K562 (cell line): ENCODE measurements around the gene CLDN15. TPM values are rescaled to one million over a fixed set of nuclear protein-coding genes. Genes with fewer than 3 reads are reported as not detected.
A peak's percentile ranks its signal among the peaks of the same experiment; 100 is the strongest.

Experiments
- ATAC-seq: fragments of 200-7000 bp; cut with Tn5 transposase; 3 replicates; pipeline ENCODE4 v1.9.1; 2020; ENCODE audit warnings: moderate library complexity
- BruUV-seq: library from RNA; stranded (reverse); fragments of 400-500 nt; replicated peaks from 2 replicates; lab custom pipeline; 2021; lab: Mats Ljungman, UMichigan
- CTCF ChIA-PET: fragments of 300-600 bp; formaldehyde crosslinking; extraction: SDS; loops from one replicate; lab custom pipeline; 2021; ENCODE audit warnings: low intra/inter-chr PET ratio; lab: Yijun Ruan, JAX
- POLR2A ChIA-PET: fragments of 300-600, 350-650 bp; sonication (Branson Sonifier 250); formaldehyde crosslinking; extraction: SDS; loops from one replicate; lab custom pipeline; 2021; ENCODE audit warnings: antibody characterized with exemption, inconsistent platforms; lab: Yijun Ruan, JAX
- DNase-seq, 4 experiments: peaks; one replicate each; pipeline versions ENCODE4 v3.0.0 to v3.0.0-alpha.2; 2011 to 2018; ENCODE audit warnings: low spot score in 3 of 4, mixed read lengths in 3 of 4; ENCODE audit errors: extremely low read depth in 1 of 4
- FAIRE-seq: peaks from 2 replicates; lab custom pipeline; 2011; peaks lifted over from hg19 to GRCh38; lab: Jason Lieb, UNC
- H2AFZ ChIP-seq: 2 replicates; pipeline ENCODE4 v1.6.0; 2011; ENCODE audit warnings: low read depth, low read length, control low read depth, inconsistent platforms
- H3K27ac ChIP-seq: fragments of 200-600 bp; 3 replicates; pipeline ENCODE4 v1.8.0; 2011; ENCODE audit warnings: low read depth, mild to moderate bottlenecking, control low read depth, inconsistent platforms, low read length, moderate library complexity, mixed read lengths; ENCODE audit errors: extremely low read depth
- H3K27me3 ChIP-seq, 2 experiments: fragments of 300-600 bp in 1 of 2; 2 replicates in 1 of 2; 3 replicates in 1 of 2; pipeline versions ENCODE4 v1.6.0 to v1.8.0; 2011; ENCODE audit warnings: inconsistent platforms in 2 of 2, low read length in 2 of 2, mild to moderate bottlenecking in 1 of 2, mixed read lengths in 1 of 2, moderate library complexity in 1 of 2; ENCODE audit not compliant: control insufficient read depth in 2 of 2, insufficient read depth in 2 of 2
- H3K36me3 ChIP-seq: fragments of 300-600 bp; 3 replicates; pipeline ENCODE4 v1.8.0; 2011; ENCODE audit warnings: mild to moderate bottlenecking, low read length, inconsistent platforms; ENCODE audit not compliant: control insufficient read depth, insufficient read depth
- H3K4me1 ChIP-seq, 2 experiments: fragments of 200-600 bp in 1 of 2; replicated peaks in 1 of 2; 2 replicates in 1 of 2; 3 replicates in 1 of 2; pipeline versions ENCODE4 v1.5.1 to v1.8.0; 2011; ENCODE audit warnings: inconsistent platforms in 2 of 2, low read length in 2 of 2, mild to moderate bottlenecking in 1 of 2, mixed read lengths in 1 of 2, moderate library complexity in 1 of 2; ENCODE audit not compliant: control insufficient read depth in 2 of 2, insufficient read depth in 2 of 2
- H3K4me2 ChIP-seq: 2 replicates; pipeline ENCODE4 v1.6.1; 2011; ENCODE audit warnings: low read length, control low read depth, inconsistent platforms, mixed read lengths; ENCODE audit not compliant: insufficient read depth
- H3K4me3 ChIP-seq: fragments of 200-600 bp; sonication (generic), shearing (Covaris generic); 2 replicates; pipeline ENCODE4 v1.5.1; 2016; ENCODE audit warnings: control low read depth, inconsistent platforms
- H3K79me2 ChIP-seq: fragments of 200-600 bp; 3 replicates; pipeline ENCODE4 v1.8.0; 2011; ENCODE audit warnings: low read length, inconsistent platforms; ENCODE audit not compliant: control insufficient read depth, insufficient read depth
- H3K9ac ChIP-seq, 2 experiments: 2 replicates each; pipeline versions ENCODE4 v1.6.0 to v1.6.1; 2011; ENCODE audit warnings: low read depth in 2 of 2, low read length in 2 of 2, control low read depth in 1 of 2, inconsistent platforms in 1 of 2, mild to moderate bottlenecking in 1 of 2, mixed read lengths in 1 of 2; ENCODE audit not compliant: insufficient read depth in 1 of 2
- H3K9me1 ChIP-seq: one replicate; pipeline ENCODE4 v1.6.0; 2011; ENCODE audit warnings: inconsistent platforms, mild to moderate bottlenecking, low read length, moderate library complexity; ENCODE audit not compliant: control insufficient read depth, insufficient read depth
- H3K9me3 ChIP-seq: replicated peaks from 2 replicates; pipeline ENCODE4 v1.5.1; 2011; ENCODE audit warnings: low read depth, low read length, inconsistent platforms; ENCODE audit not compliant: control insufficient read depth, insufficient read depth
- H4K20me1 ChIP-seq: replicated peaks from 2 replicates; pipeline ENCODE4 v1.6.1; 2011; ENCODE audit warnings: low read length, inconsistent platforms, mixed read lengths; ENCODE audit not compliant: control insufficient read depth, insufficient read depth
- ELF2 ChIP-seq: fragments of 250-450 bp; sonication (Bioruptor Pico); IDR thresholded peaks from 2 replicates; pipeline ENCODE4 v1.5.0; 2021; ENCODE audit warnings: mild to moderate bottlenecking
- ELK1 ChIP-seq: sonication (generic); formaldehyde crosslinking; IDR thresholded peaks from 2 replicates; pipeline ENCODE4 v1.8.1; 2022; ENCODE audit warnings: missing genetic modification reagents
- NBN ChIP-seq: fragments of 450-650 bp; IDR thresholded peaks from 2 replicates; pipeline ENCODE4 v1.6.1; 2016; ENCODE audit warnings: low read depth, mild to moderate bottlenecking
- POLR2G ChIP-seq: fragments of 200-400 bp; formaldehyde crosslinking; IDR thresholded peaks from 2 replicates; pipeline ENCODE4 v1.6.1; 2017; ENCODE audit warnings: low read depth, mild to moderate bottlenecking, antibody characterized with exemption, low read length, moderate library complexity
- RBFOX2 ChIP-seq: fragments of 200-400 bp; formaldehyde crosslinking; IDR thresholded peaks from 2 replicates; pipeline ENCODE4 v1.6.1; 2017; ENCODE audit warnings: low read depth, mild to moderate bottlenecking, low read length, moderate library complexity
- ZBTB33 ChIP-seq: sonication (generic); formaldehyde crosslinking; IDR thresholded peaks from 2 replicates; pipeline ENCODE4 v1.8.1; 2023; ENCODE audit warnings: mild to moderate bottlenecking, missing genetic modification reagents
- ZNF146 ChIP-seq: IDR thresholded peaks from one replicate; pipeline ENCODE4 v1.6.1; 2018; ENCODE audit warnings: missing compliant biosample characterization; ENCODE audit not compliant: unreplicated experiment
- ZNF384 ChIP-seq: IDR thresholded peaks from 2 replicates; pipeline ENCODE4 v1.6.1; 2012; ENCODE audit warnings: low read depth, low read length, improper control_type of control experiment
- WGBS: fragments of 100-300 bp; shearing (Covaris generic); methylation state at CpG from one replicate; pipeline ENCODE4 v1.1.6; 2016; ENCODE audit warnings: low coverage, mixed read lengths; ENCODE audit not compliant: insufficient coverage; ENCODE audit errors: missing lambda C conversion rate; 5-methylcytosine and 5-hydroxymethylcytosine counted together
- in situ Hi-C: fragments of 300-500 bp; cut with MboI; formaldehyde crosslinking; loops from 4 replicates; pipeline ENCODE4 v1.15.0; 2018; ENCODE audit warnings: inconsistent platforms, mixed read lengths
- intact Hi-C: fragments of 100-400 bp; cut with micrococcal nuclease; formaldehyde crosslinking; loops from 2 replicates; pipeline ENCODE4 v1.14.2; 2022
- polyA plus RNA-seq, 8 experiments: library from polyadenylated mRNA; depleted of rRNA in 4 of 8; stranded (reverse) in 5 of 8; unstranded in 3 of 8; fragments of >200 nt; fragmentation: Nextera tagmentation in 2 of 8; fragmentation: Illumina TruSeq in 1 of 8; extraction: Ambion mirVana in 2 of 8; extraction: Trizol in 1 of 8; gene quantifications; 2 replicates each; pipeline versions ENCODE4 v1.2.1 to v1.2.3, GENCODE V29; 2011 to 2014; ENCODE audit warnings: inconsistent platforms in 1 of 8, missing spikeins in 1 of 8
- total RNA-seq, 7 experiments: library from RNA; depleted of rRNA in 6 of 7; stranded (reverse); fragments of >200 nt in 6 of 7; fragmentation: Illumina TruSeq in 2 of 7; extraction: Trizol in 2 of 7; gene quantifications; 2 replicates each; pipeline versions ENCODE4 v1.2.1 to v1.2.3, GENCODE V29; 2011 to 2021; ENCODE audit warnings: low replicate concordance in 1 of 7

CLDN15 gene
- total and polyA plus RNA-seq, 9 of the 15 experiments (the other 6 are each of a cell fraction or from before 2014, with no cell fraction given): 0.32 to 14.5 (median 7.4) TPM

DNA sequence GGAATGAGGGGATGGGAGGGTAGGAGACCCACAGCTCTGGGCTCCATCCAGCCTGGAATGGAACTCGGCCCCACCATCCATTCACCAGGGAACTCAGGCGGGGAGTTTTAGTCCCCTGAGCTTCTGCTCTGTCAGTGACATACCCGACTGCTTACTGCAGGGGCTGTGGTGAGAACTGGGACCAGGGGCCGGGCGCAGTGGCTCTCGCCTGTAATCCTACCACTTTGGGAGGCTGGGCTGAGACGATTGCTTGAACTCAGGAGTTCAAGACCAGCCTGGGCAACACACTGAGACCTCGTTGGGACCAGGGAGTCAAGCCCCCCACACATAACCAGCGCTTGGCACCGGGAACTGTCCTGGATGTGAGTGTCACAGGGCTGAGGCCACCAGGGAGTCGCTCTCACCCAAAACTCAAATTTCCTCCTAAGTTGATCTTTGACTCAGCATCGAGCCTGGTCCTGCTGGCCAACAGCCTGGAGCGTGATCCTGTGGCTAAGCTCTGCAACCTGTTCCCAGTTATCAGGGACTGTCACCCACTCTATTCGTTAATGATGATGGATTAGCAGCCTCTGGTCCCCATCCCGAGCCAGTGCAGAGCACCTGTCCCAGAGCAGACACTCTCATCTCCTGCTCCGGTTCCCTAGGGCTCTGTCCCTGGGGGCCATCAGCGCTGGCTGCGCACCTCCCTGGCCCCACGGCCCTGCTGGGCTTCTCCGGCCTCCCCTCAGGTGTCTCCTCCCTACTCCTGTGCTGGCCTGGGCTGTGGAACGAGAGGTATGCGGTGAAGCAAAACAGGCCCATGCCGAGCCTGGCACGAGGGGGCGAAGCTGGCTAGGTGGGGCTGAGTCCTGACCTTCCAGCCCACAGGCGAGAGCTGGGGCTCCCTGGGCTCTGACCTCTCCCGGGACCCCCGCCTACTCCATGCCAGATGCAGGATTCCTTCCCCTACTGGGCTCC, 902 bp upstream of the CLDN15 start (continued):
- no peak for TF ChIP-seq NBN

DNA sequence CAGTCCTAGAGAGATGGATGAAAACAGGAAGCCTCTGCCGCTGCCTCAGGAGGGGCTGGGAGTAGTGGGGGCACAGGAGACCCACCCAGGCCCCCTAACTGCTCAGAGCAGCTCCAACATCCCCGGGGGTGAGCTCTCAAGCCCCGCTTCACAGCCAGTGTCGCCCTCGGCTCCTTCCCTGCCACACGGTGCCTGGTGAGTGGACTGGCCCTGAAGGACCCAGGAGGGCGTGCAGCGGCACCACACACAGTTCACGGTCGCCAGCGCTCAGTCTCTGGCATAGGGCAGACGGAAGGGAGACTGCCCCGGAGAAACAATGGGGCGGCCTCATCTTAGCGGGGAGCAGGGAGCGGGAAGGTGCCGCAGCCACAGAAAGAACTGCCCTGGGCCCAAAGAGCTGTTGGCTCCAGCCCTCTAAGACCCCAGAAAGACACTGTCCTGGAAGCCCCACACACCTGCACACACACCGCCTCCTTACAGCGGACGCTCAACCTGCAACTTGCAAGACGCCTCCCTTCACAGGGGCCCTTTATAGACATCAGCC, 1.2 kb downstream of the CLDN15 start:
- peaks cover 7% of the 10 kb centered on the region; the same call in 1 of the 2 replicates for H4K20me1 ChIP-seq
- H3K27me3 ChIP-seq: no peaks in the 10 kb centered on the region
- DNase-seq: no peak
- BruUV-seq: no TSS peak
- H3K27ac ChIP-seq: no peak overlapping the region
- FAIRE-seq: no peak
- no peak overlapping the region for H2AFZ ChIP-seq
- intact Hi-C loops: no loop called here
- H3K4me1 ChIP-seq: peaks cover 30 to 88% of the 10 kb centered on the region in 2 experiments; a peak in 4 of 5 replicates
- peak overlapping the region in 1 of 2 experiments; percentile 53; a peak in 1 of 4 replicates for H3K9ac ChIP-seq
- no peak for TF ChIP-seq ZNF384
- no peak for TF ChIP-seq ELF2 (CRISPR knock-in tag)
- TF ChIP-seq ZBTB33 (CRISPR knock-in tag): 0 out of 2 replicates have a peak, but pooled peaks have one; percentile 23
- TF ChIP-seq ZNF146 (CRISPR knock-in tag): no peak
- peak; percentile 55 for TF ChIP-seq RBFOX2
- TF ChIP-seq ELK1: no peak
- TF ChIP-seq POLR2G: peak; percentile 60; the same call in 1 of the 2 replicates
- TF ChIP-seq, all 486 proteins: peak for 3
- peaks cover 4% of the 10 kb centered on the region; the same call in 1 of the 3 replicates for H3K79me2 ChIP-seq
- no peak overlapping the region for H3K4me3 ChIP-seq
- in situ Hi-C loops: no loop called here
- H3K9me1 ChIP-seq: no peaks in the 10 kb centered on the region
- H3K9me3 ChIP-seq: no peaks in the 10 kb centered on the region
- ATAC-seq: no peak
- 91% methylated on average over 18 of the region's 21 CpGs for WGBS
- ChIA-PET CTCF (no interaction called here), POLR2A (interaction anchor here (0.6 to 1.7 kb wide), 9 partner anchors 8 to 92 kb away, joined by 3 to 7 read pairs (median 3); partner anchors contain the start of genes PLOD3 and ZNHIT1)
- no peak overlapping the region for H3K4me2 ChIP-seq
- peaks cover 39% of the 10 kb centered on the region for H3K36me3 ChIP-seq
